Kidney (tissue), 14 donors: ENCODE data around the gene SNX8. TPM values are rescaled to one million over a fixed set of nuclear protein-coding genes. Genes with fewer than 3 reads are reported as not detected.
A peak's percentile ranks its signal among the peaks of the same experiment; 100 is the strongest.

Experiments
- DNase-seq, 5 donors: peaks; one replicate each; pipeline ENCODE4 v3.0.0-alpha.2; 2013 to 2020
- FAIRE-seq: peaks from 2 replicates; lab custom pipeline; 2012; peaks lifted over from hg19 to GRCh38; lab: Jason Lieb, UNC
- H3K27ac ChIP-seq, 2 donors: one replicate each; pipeline ENCODE4 v1.7.0; 2013; ENCODE audit warnings: low read depth in 2 of 2, low read length in 2 of 2, inconsistent platforms in 1 of 2
- H3K27me3 ChIP-seq: one replicate; pipeline ENCODE4 v1.7.1; 2013; ENCODE audit warnings: low read length, inconsistent platforms; ENCODE audit not compliant: control insufficient read depth, insufficient read depth
- H3K36me3 ChIP-seq, 3 donors: one replicate each; pipeline versions ENCODE4 v1.7.0 to v1.7.1; 2013; ENCODE audit warnings: low read length in 3 of 3, control low read depth in 1 of 3, inconsistent platforms in 1 of 3; ENCODE audit not compliant: insufficient read depth in 3 of 3, control insufficient read depth in 2 of 3
- H3K4me1 ChIP-seq, 3 donors: one replicate each; pipeline versions ENCODE4 v1.7.0 to v1.7.1; 2013; ENCODE audit warnings: low read length in 3 of 3, inconsistent platforms in 1 of 3, low read depth in 1 of 3; ENCODE audit not compliant: control insufficient read depth in 2 of 3, insufficient read depth in 2 of 3
- H3K4me3 ChIP-seq, 3 donors: one replicate each; pipeline versions ENCODE4 v1.7.0 to v1.8.1; 2013; ENCODE audit warnings: low read length in 3 of 3, control low read depth in 1 of 3, inconsistent platforms in 1 of 3
- H3K9ac ChIP-seq, 3 donors: one replicate each; pipeline versions ENCODE4 v1.7.0 to v1.7.1; 2013; ENCODE audit warnings: low read length in 3 of 3, control low read depth in 1 of 3, inconsistent platforms in 1 of 3
- H3K9me3 ChIP-seq, 3 donors: one replicate each; pipeline versions ENCODE4 v1.7.0 to v1.7.1; 2013; ENCODE audit warnings: low read length in 3 of 3, control low read depth in 1 of 3, inconsistent platforms in 1 of 3; ENCODE audit not compliant: control insufficient read depth in 2 of 3, insufficient read depth in 1 of 3
- intact Hi-C: fragments of 100-400 bp; cut with DNase I; formaldehyde crosslinking; loops from one replicate; pipeline ENCODE4 v1.11.1; 2022
- polyA plus RNA-seq: library from polyadenylated mRNA; stranded (reverse); fragments of 350-450 nt; fragmentation: Illumina TruSeq; extraction: RNeasy Lipid Tissue Mini Kit (QIAGEN cat#74804); gene quantifications from one replicate; pipeline ENCODE4 v1.2.3, GENCODE V29; 2014; ENCODE audit warnings: low read depth, low replicate concordance; ENCODE audit not compliant: insufficient read depth
- total RNA-seq: library from RNA; stranded (reverse); fragmentation: NEBNext Ultra II Directional; extraction: Animal tissue kit (Norgen Biotek cat#: 25700); gene quantifications from one replicate; pipeline ENCODE4 v1.2.1, GENCODE V29; 2021
- TF ChIP-seq, protein P1 (sequence below): IDR thresholded peaks from 3 replicates; pipeline ENCODE4 v1.5.1; 2012; ENCODE audit warnings: mild to moderate bottlenecking, moderate library complexity, borderline replicate concordance; ENCODE audit not compliant: insufficient read depth; ENCODE audit errors: extremely low read depth
- donor health status: control.
- donor health status: control.
- donor health status: control.
- donor health status: control.
- donor health status: control.
- donor health status: DM: yes; HTN: yes; CAD: no.
- donor health status: Normal renal cell carcinoma (clear cell type).

SNX8 gene
- total and polyA plus RNA-seq, 2 donors from 2014 or later, result 28.7 to 38.6 TPM

DNA sequence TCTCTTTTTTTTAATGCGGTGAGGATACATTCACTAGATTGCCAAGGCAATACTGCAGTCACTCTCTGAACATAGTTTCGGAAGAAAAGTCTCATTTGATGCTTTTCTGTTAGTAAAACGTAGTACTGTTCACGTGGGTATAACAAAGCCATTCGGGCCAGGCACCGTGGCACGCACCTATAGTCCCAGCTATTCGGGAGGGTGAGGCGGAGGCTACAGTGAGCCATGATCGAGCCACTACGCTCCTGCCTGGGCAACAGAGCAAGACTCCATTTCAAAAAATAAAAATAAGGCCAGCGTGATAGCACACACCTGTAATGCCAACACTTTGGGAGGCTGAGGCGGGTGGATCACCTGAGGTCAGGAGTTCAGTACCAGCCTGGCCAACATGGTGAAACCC lies 24.6 kb downstream of the SNX8 start:
- Histone ChIP-seq H3K27ac (no peak overlapping the region), H3K9me3 (no peaks in the 10 kb centered on the region), H3K4me3 (no peak overlapping the region), H3K36me3 (no peaks in the 10 kb centered on the region), H3K9ac (no peak overlapping the region), H3K4me1 (no peaks in the 10 kb centered on the region), H3K27me3 (no peaks in the 10 kb centered on the region)
- intact Hi-C loops, result no loop called here
- TF ChIP-seq, protein P1, sequence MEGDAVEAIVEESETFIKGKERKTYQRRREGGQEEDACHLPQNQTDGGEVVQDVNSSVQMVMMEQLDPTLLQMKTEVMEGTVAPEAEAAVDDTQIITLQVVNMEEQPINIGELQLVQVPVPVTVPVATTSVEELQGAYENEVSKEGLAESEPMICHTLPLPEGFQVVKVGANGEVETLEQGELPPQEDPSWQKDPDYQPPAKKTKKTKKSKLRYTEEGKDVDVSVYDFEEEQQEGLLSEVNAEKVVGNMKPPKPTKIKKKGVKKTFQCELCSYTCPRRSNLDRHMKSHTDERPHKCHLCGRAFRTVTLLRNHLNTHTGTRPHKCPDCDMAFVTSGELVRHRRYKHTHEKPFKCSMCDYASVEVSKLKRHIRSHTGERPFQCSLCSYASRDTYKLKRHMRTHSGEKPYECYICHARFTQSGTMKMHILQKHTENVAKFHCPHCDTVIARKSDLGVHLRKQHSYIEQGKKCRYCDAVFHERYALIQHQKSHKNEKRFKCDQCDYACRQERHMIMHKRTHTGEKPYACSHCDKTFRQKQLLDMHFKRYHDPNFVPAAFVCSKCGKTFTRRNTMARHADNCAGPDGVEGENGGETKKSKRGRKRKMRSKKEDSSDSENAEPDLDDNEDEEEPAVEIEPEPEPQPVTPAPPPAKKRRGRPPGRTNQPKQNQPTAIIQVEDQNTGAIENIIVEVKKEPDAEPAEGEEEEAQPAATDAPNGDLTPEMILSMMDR, result no peak
- FAIRE-seq (no peak), DNase-seq (peak in 1 of 5 donors; percentile 25)

DNA sequence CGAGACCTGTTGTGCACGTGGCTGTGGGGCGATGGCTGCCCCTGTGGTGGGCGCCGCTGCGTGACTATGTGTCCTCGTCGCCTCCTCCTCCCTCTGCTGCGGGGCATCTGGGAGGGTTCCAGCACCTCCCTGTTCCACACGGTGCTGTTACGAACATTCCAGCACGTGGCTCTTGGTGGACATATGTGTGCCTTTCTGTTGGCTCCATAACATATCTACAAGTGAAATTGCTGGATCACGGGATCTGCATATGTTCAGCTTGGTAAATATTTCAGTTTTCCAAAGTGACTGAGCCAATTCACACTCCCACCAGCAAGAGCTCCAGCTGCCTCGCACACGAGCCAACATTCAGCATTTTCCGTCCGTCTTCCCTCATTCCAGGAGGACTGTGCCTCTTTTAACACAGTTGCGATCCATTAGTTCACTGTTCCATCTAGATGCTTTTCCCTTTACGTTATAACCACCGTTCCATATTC lies 25.1 kb downstream of the SNX8 start:
- H3K9ac ChIP-seq, result no peak overlapping the region
- no peaks in the 10 kb centered on the region for H3K9me3 ChIP-seq
- peak in 1 of 5 donors; percentile 55 for DNase-seq
- no peak overlapping the region for H3K4me3 ChIP-seq
- H3K4me1 ChIP-seq, result no peaks in the 10 kb centered on the region
- TF ChIP-seq, protein P1, result no peak
- H3K36me3 ChIP-seq, result no peaks in the 10 kb centered on the region
- intact Hi-C loops, result no loop called here
- FAIRE-seq, result no peak
- no peak overlapping the region for H3K27ac ChIP-seq
- no peaks in the 10 kb centered on the region for H3K27me3 ChIP-seq

- Histone ChIP-seq H3K4me3 (no peak overlapping the region), H3K36me3 (no peaks in the 10 kb centered on the region), H3K9ac (no peak overlapping the region), H3K27me3 (no peaks in the 10 kb centered on the region), H3K4me1 (no peaks in the 10 kb centered on the region), H3K27ac (no peak overlapping the region), H3K9me3 (no peaks in the 10 kb centered on the region)
- intact Hi-C loops, result no loop called here
- TF ChIP-seq, protein P1, result no peak
- FAIRE-seq, result no peak
- peak in 1 of 5 donors; percentile 22 for DNase-seq
Observed at GRCh38 chr7:2288503-2288902, 25.7 kb downstream of the SNX8 start.

DNA sequence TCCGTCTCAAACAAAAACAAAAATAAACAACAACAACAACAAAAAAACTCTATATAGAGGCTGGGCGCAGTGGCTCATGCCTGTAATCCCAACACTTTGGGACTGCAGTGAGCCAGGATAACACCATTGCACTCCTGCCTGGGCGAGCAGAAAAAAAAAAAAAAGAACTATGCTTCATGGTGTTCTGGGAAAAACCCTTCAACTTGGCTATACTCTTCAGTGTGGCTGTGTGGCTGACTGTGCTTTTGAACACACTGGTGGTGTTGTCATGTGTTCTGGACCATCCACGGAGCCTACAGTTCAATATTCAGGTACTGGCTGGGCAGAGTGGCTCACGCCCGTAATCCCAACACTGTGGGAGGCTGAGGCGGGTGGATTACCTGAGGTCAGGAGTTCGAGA lies 26.5 kb downstream of the SNX8 start:
- FAIRE-seq (no peak), DNase-seq (peak in 1 of 5 donors; percentile 30)
- H3K4me3 ChIP-seq, result no peak overlapping the region
- intact Hi-C loops, result no loop called here
- no peaks in the 10 kb centered on the region for H3K36me3 ChIP-seq
- H3K27me3 ChIP-seq, result no peaks in the 10 kb centered on the region
- H3K9ac ChIP-seq, result no peak overlapping the region
- TF ChIP-seq, protein P1, result no peak
- H3K4me1 ChIP-seq, result peaks cover 0 to 3% (median 0%) of the 10 kb centered on the region in 3 donors
- H3K27ac ChIP-seq, result no peak overlapping the region
- no peaks in the 10 kb centered on the region for H3K9me3 ChIP-seq
